Large intestine (tissue), 3 donors: ENCODE measurements around the gene IER3. TPM values are rescaled to one million over a fixed set of nuclear protein-coding genes. Genes with fewer than 3 reads are reported as not detected.
A peak's percentile ranks its signal among the peaks of the same experiment; 100 is the strongest.
"Not testable (repeated sequence)": the region's sequence is repeated elsewhere in the genome, so short reads cannot be mapped to it uniquely, and the experiment has no call there.

ENCODE experiments used
- DNase-seq, 2 donors: peaks; one replicate each; pipeline versions ENCODE4 v3.0.0 to v3.0.0-alpha.2; 2013
- H3K27ac ChIP-seq: one replicate; pipeline ENCODE4 v1.5.1; 2013; ENCODE audit warnings: low read length
- H3K27me3 ChIP-seq: 2 replicates; pipeline ENCODE4 v1.6.1; 2013; ENCODE audit warnings: low read length; ENCODE audit not compliant: control insufficient read depth, insufficient read depth
- H3K36me3 ChIP-seq: 2 replicates; pipeline ENCODE4 v1.6.1; 2013; ENCODE audit warnings: low read length; ENCODE audit not compliant: control insufficient read depth, insufficient read depth
- H3K4me1 ChIP-seq: one replicate; pipeline ENCODE4 v1.6.1; 2013; ENCODE audit warnings: low read length; ENCODE audit not compliant: control insufficient read depth, insufficient read depth
- H3K4me3 ChIP-seq: one replicate; pipeline ENCODE4 v1.5.1; 2013; ENCODE audit warnings: low read length
- H3K9me3 ChIP-seq: one replicate; pipeline ENCODE4 v1.6.1; 2013; ENCODE audit warnings: mild to moderate bottlenecking, low read depth, low read length, moderate library complexity; ENCODE audit not compliant: control insufficient read depth
- WGBS: methylation state at CpG from one replicate; pipeline ENCODE4 v1.1.5; 2013; ENCODE audit warnings: low lambda C conversion rate; ENCODE audit not compliant: insufficient coverage; 5-methylcytosine and 5-hydroxymethylcytosine counted together
- polyA plus RNA-seq: library from polyadenylated mRNA; unstranded; fragments of 120-200 nt; gene quantifications from one replicate; pipeline ENCODE4 v1.2.1, GENCODE V29; 2013

Gene IER3
- polyA plus RNA-seq, 1 donor, result 24.7 TPM

DNA sequence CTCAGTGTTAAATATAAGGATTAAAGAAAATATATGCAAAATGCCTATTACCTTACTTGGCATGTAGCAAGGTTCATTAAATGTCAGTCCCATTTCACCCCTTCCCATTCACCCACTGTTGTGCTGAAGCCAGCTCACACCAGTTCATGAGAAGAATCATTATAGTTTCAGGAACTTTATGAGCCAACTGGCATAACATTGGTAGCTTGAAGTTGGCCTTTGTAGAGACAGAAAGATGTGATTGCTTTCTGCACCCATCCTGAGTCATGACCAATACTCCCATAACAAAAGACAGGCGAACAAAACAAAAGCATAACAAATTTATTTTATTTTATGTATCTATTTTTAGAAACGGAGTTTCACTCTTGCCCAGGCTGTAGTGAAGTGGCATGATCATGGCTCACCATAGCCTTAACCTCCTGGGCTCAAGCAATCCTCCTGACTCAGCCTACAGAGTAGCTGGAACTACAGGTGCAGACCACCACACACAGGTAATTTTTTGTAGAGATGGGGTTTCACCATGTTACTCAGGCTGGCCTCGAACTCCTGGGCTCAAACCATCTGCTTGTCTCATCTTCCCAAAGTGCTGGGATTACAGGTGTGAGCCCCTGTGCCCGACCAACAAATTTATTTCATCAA is 17.6 kb upstream of the IER3 start:
- DNase-seq, result no peak
- no peak overlapping the region for H3K4me3 ChIP-seq
- peaks cover 2% of the 10 kb centered on the region for H3K9me3 ChIP-seq
- H3K27ac ChIP-seq, result no peak overlapping the region
- H3K4me1 ChIP-seq, result peaks cover 17% of the 10 kb centered on the region
- 100% methylated on average over 1 of the region's 4 CpGs for WGBS
- H3K27me3 ChIP-seq, result no peaks in the 10 kb centered on the region
- no peaks in the 10 kb centered on the region for H3K36me3 ChIP-seq

DNA sequence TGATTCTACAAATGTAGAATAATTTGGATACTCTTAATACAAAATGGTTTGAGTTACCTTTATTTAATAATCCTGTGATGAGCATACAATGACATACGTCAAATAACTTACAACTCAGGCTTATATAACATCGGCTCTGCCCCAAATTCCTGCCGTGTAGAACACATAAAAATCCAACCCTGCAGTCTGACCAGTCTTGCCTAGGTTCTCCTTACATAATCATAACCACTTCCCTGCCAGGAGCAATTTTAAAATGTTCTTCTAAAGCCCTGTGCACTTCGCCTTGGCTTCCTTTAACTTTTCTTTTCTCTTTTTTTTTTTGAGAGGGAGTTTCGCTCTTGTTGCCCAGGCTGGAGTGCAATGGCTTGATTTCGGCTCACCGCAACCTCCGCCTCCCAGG is 16.2 kb upstream of the IER3 start:
- peaks cover 17% of the 10 kb centered on the region for H3K4me1 ChIP-seq
- H3K27me3 ChIP-seq, result no peaks in the 10 kb centered on the region
- H3K36me3 ChIP-seq, result no peaks in the 10 kb centered on the region
- H3K4me3 ChIP-seq, result no peak overlapping the region
- WGBS, result 83% methylated on average over 3 of the region's 8 CpGs
- peaks cover 2% of the 10 kb centered on the region for H3K9me3 ChIP-seq
- no peak overlapping the region for H3K27ac ChIP-seq
- no peak for DNase-seq

DNA sequence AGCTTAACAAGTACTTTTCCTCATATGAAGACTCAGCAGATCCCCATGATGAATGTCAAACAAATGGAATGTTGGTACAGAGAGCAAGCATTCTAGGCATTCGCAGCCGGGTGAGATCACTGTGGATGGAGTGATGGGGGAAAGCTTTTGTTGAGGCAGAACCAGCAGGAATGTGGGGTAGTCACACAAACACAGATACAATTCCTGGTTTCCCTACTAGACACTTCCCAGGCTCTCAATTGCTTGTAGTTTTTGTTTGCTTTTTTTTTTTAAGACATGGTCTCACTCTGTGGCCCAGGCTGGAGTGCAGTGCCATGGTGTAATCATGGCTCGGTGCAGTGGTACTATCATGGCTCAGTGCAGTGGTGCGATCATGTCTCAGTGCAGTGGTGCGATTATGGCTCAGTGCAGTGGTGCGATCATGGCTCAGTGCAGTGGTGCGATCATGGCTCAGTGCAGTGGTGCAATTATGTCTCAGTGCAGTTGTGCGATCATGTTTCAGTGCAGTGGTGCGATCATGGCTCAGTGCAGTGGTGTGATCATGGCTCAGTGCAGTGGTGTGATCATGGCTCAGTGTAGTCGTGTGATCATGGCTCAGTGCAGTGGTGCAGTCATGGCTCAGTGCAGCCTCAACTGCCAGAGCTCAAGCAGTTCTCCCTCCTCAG is 15.4 kb upstream of the IER3 start:
- H3K9me3 ChIP-seq, result peaks cover 2% of the 10 kb centered on the region
- no peaks in the 10 kb centered on the region for H3K27me3 ChIP-seq
- peak overlapping the region; percentile 8 for H3K27ac ChIP-seq
- no peak overlapping the region for H3K4me3 ChIP-seq
- no peak for DNase-seq
- no peaks in the 10 kb centered on the region for H3K36me3 ChIP-seq
- H3K4me1 ChIP-seq, result peaks cover 17% of the 10 kb centered on the region
- WGBS, result no CpG with 5 or more reads among the region's 10 CpGs

DNA sequence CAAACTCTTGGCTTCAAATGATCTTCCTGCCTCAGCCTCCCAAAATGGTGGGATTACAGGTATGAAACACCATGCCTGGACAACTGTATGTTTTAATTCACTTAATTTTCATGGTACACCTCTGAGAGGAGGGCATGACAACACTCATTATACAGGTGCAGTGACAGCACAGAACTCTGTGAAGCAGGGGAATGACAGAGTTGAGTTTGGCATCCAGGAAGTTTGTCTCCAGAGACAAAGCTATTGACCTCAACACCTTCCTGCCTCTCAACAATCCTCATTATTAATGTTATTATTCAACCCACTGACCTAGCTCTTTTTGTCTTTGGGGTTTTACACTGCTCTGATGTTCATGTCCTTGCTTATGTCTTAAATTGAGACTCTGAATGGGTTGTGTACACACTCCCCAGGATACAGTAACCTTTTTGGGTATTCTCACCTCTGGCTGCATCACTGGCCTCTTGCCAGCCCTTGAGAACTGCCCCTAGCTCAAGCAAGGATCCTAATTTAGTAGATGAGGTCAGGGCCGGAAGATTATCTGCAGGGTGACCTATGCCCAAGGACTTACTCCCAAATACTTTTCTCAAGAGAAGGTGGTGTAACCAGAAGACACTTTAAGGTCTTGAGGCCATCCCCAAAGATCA is 13.0 kb upstream of the IER3 start:
- peaks cover 6% of the 10 kb centered on the region for H3K4me1 ChIP-seq
- WGBS, result no CpG with 5 or more reads among the region's 1 CpG
- no peak for DNase-seq

DNA sequence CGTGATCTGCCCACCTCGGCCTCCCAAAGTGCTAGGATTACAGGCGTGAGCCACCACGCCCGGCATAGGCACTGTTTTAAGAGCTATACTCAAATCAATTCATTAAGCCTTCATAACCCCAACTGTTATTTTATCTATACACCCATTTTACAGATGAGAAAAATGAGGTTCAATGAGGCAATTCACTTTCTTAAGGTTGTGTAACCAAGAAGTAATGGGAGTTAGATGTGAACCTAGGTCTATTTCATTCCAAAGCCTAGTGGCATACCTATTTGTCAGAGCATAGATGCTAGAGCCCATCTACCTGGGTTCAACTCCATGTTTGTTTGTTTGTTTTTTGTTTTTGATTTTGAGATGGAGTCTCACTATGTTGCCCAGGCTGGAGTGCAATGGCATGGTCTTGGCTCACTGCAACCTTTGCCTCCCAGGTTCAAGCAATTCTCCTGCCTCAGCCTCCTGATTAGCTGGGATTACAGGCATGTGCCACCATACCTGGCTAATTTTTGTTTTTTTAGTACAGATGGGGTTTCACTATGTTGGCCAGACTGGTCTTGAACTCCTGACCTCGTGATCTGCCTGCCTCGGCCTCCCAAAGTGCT is 12.2 kb upstream of the IER3 start:
- H3K36me3 ChIP-seq, H3K9me3 ChIP-seq, H3K4me1 ChIP-seq, DNase-seq, H3K4me3 ChIP-seq, H3K27me3 ChIP-seq, H3K27ac ChIP-seq: not testable (repeated sequence)
- no CpG with 5 or more reads among the region's 7 CpGs for WGBS

More for the DNA sequence above, 13.0 kb upstream of the IER3 start:
- Histone ChIP-seq H3K27ac (no peak overlapping the region), H3K4me3 (no peak overlapping the region), H3K27me3 (no peaks in the 10 kb centered on the region), H3K36me3 (no peaks in the 10 kb centered on the region), H3K9me3 (no peaks in the 10 kb centered on the region)

DNA sequence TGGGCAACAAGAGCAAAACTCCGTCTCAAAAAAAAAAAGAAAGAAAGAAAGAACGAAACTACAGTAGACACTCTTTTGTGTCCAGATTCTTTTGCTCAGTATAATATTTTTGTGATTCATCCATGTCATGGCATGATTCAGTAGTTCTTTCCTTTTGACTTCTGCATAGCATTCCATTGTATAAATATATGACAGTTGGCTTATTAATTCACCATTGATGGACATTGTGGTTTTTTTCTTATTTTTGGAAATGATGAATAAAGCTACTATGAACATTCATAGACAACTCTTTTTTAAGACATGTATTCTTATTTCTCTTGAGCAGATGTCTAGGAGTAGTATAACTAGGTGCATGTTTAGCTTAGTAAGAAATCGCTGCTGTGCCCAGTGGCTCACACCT is 10.3 kb upstream of the IER3 start:
- 67% methylated on average over 1 of the region's 3 CpGs for WGBS
- Histone ChIP-seq H3K4me1 (peaks cover 19% of the 10 kb centered on the region), H3K27me3 (no peaks in the 10 kb centered on the region), H3K4me3 (no peak overlapping the region), H3K27ac (no peak overlapping the region), H3K36me3 (no peaks in the 10 kb centered on the region), H3K9me3 (no peaks in the 10 kb centered on the region)
- no peak for DNase-seq

DNA sequence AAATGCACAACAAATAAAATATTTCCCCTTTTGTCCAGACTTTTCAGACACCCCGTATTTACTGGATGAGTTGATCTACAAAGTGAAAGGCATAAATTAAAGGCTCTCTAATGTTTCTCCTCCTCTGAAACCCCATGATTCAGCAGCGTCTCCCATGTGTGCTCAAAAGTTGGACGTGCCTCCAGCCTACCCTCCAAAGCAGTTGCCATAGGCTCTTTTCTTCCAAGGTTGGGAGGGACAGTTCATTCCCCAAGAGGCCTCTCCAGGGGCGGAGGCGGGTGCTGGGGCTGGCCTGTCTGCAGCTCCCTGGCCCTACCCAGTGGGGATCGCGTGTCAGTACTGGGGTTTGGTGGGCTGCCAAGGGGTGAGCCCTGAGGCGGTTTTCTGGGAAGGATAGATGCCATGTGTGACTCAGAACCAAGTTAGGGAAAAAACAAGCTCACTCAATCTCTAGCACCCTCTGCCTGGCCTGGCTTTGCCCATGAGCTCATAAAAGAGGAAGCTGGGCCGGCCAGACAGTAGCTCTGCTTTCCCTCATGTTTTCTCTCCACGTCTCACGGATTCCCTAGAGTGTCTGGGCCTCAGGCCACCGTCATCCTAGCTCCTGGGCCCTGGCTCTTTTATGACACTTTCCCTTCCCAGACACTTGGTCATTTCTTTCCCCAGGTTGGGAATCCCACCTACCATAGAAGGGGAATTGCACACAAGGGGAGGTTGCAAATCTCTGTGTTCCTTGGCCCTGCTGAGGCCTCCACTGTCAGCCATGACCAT is 8.0 kb upstream of the IER3 start:
- Histone ChIP-seq H3K27me3 (no peaks in the 10 kb centered on the region), H3K4me1 (peaks cover 35% of the 10 kb centered on the region), H3K27ac (peak overlapping the region; percentile 47), H3K4me3 (no peak overlapping the region), H3K36me3 (no peaks in the 10 kb centered on the region), H3K9me3 (no peaks in the 10 kb centered on the region)
- DNase-seq, result peak; percentile 45 to 68
- 60% methylated on average over 1 of the region's 12 CpGs for WGBS

DNA sequence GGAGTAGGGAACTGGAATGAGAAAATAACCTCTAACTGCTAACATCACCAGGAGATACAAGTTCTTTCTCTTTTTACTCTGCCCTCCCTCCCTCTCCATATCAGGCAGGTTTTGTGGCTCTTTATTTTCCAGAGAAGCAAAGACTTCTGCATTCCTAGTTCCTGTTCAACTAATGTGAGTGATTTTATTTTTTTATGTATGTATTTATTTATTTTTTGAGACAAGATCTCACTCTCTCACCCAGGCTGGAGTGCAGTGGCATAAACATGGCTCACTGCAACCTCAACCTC is 6.0 kb upstream of the IER3 start:
- DNase-seq, result no peak
- no peaks in the 10 kb centered on the region for H3K27me3 ChIP-seq
- no peaks in the 10 kb centered on the region for H3K9me3 ChIP-seq
- peak overlapping the region; percentile 73 for H3K27ac ChIP-seq
- no peak overlapping the region for H3K4me3 ChIP-seq
- H3K4me1 ChIP-seq, result peaks cover 35% of the 10 kb centered on the region
- H3K36me3 ChIP-seq, result no peaks in the 10 kb centered on the region

DNA sequence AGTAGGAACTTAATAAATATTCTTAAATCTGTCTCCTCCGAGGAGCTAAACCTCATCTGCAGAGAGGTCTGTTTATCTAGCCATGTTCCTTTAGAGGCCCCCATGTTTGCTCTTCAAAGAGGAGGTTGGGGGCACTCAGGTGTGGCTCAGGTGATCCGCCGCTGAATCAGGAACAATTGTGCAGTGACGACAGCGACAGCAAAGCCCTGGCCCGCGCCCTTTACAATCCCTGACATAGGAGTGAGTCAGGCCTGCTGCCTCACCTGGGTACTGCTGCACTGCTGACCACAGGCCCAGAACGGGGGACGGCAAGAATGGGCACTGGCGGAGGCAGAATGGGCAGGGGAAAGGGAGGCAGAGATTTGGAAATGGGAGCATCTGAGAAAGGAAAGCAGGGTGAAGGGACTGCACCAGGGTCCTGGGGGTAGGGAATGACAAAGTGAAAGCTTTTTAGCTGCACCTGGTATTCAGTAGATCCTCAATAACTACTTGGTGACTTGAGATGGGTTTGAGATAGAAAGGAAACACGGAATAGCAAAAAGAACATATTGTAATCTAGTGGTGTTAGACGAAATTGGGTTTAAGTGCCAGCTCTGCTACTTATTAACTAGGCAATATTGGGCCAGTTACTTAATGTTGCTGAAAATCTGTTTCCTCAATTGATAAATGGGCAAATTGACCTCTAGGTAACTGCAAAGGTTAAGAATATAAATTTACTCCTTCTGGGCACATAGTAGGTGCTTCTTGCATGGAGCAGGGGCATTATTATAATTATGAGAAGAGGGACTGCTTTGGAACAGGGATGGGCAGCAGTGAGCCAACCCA is 5.4 kb upstream of the IER3 start:
- Histone ChIP-seq H3K36me3 (no peaks in the 10 kb centered on the region), H3K27me3 (no peaks in the 10 kb centered on the region), H3K4me3 (no peak overlapping the region), H3K27ac (peak overlapping the region; percentile 73), H3K9me3 (no peaks in the 10 kb centered on the region), H3K4me1 (peaks cover 37% of the 10 kb centered on the region)
- WGBS, result 36% methylated on average over 5 of the region's 12 CpGs
- peak; percentile 81 to 93 for DNase-seq
